ENCODE data around the gene NAV2. TPM values are rescaled to one million over a fixed set of nuclear protein-coding genes. Genes with fewer than 3 reads are reported as not detected.
A peak's percentile ranks its signal among the peaks of the same experiment; 100 is the strongest.

NAV2 gene
- total and polyA plus RNA-seq, 12 donors = 6.9 to 34.7 (median 20.2) TPM

- peak in 1 of 2 donors; percentile 22 for DNase-seq
- H3K4me1 ChIP-seq = peaks cover 5 to 79% (median 48%) of the 10 kb centered on the region in 9 donors
- ATAC-seq = peak in 5 of 8 donors; percentile 20 to 38 (median 26)
- WGBS, 2 donors = 58 to 64% methylated on average over 4 of the region's 4 CpGs
- TF ChIP-seq, protein P1, sequence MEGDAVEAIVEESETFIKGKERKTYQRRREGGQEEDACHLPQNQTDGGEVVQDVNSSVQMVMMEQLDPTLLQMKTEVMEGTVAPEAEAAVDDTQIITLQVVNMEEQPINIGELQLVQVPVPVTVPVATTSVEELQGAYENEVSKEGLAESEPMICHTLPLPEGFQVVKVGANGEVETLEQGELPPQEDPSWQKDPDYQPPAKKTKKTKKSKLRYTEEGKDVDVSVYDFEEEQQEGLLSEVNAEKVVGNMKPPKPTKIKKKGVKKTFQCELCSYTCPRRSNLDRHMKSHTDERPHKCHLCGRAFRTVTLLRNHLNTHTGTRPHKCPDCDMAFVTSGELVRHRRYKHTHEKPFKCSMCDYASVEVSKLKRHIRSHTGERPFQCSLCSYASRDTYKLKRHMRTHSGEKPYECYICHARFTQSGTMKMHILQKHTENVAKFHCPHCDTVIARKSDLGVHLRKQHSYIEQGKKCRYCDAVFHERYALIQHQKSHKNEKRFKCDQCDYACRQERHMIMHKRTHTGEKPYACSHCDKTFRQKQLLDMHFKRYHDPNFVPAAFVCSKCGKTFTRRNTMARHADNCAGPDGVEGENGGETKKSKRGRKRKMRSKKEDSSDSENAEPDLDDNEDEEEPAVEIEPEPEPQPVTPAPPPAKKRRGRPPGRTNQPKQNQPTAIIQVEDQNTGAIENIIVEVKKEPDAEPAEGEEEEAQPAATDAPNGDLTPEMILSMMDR (IDR thresholded peaks at IDR 0.05) = peak in 8 of 9 donors; percentile 22 to 58 (median 37)
- H3K27me3 ChIP-seq = no peaks in the 10 kb centered on the region
- intact Hi-C loops (cut with DNase I) = loop anchor here (2.0 to 10.0 kb wide), 8 partner anchors 25 to 665 kb away; no protein-coding TSS in a partner anchor
- no peak overlapping the region for H3K4me3 ChIP-seq
- no peak overlapping the region for H3K27ac ChIP-seq
- no peaks in the 10 kb centered on the region for H3K36me3 ChIP-seq
- H3K9me3 ChIP-seq = no peaks in the 10 kb centered on the region
These were observed 27.2 kb downstream of the NAV2 start for GRCh38 chr11:19739872-19740271.

DNA sequence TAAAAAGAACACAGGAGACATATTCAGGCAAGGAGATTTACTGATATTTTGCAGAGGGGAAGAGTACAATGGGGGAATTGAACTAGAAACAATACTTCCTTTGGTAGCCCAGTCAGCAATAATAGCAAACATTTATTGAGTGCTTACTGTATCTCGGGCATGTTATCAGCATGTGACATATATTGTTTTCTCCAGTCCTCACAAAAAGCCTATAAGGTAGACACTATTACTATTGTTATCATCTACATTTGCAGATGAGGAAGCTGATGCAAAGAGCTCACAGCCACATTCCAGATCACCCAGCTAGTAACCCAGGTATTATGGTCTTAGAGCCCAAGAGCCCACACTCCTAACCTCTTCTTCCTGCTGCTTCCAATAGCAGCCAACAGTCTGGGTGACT is 27.9 kb downstream of the NAV2 start:
- Histone ChIP-seq H3K4me1 (peaks cover 0 to 72% (median 47%) of the 10 kb centered on the region in 9 donors), H3K9me3 (no peaks in the 10 kb centered on the region), H3K4me3 (no peak overlapping the region)

GRCh38 chr11:19742588-19743292 is 30.1 kb downstream of the NAV2 start:
- intact Hi-C loops (cut with DNase I) = loop anchor here (1.0 to 10.0 kb wide), 10 partner anchors 30 to 668 kb away; partner anchors contain the start of gene NAV2 (in 1 of the 10)
- no peaks in the 10 kb centered on the region for H3K9me3 ChIP-seq
- no peak overlapping the region for H3K4me3 ChIP-seq
- peak overlapping the region in 1 of 10 donors; percentile 13 for H3K27ac ChIP-seq
- H3K27me3 ChIP-seq = no peaks in the 10 kb centered on the region
- H3K4me1 ChIP-seq = peaks cover 0 to 51% (median 27%) of the 10 kb centered on the region in 9 donors
- 27 to 34% methylated on average over 2 of the region's 2 CpGs for WGBS, 2 donors
- DNase-seq (peak; percentile 72 to 80), ATAC-seq (peak; percentile 78 to 90 (median 86))
- no peaks in the 10 kb centered on the region for H3K36me3 ChIP-seq
- TF ChIP-seq, protein P1 (IDR thresholded peaks at IDR 0.05) = peak; percentile 80 to 94 (median 91)

More for the DNA sequence above, 27.9 kb downstream of the NAV2 start:
- ATAC-seq (no peak), DNase-seq (no peak)
- Histone ChIP-seq H3K36me3 (no peaks in the 10 kb centered on the region), H3K27me3 (no peaks in the 10 kb centered on the region), H3K27ac (peak overlapping the region in 2 of 10 donors; percentile 1 to 3)
- intact Hi-C loops (cut with DNase I) = loop anchor here in 9 of 10 donors (5.0 to 10.0 kb wide), 7 partner anchors 64 to 666 kb away; no protein-coding TSS in a partner anchor
- 59 to 88% methylated on average over 1 of the region's 1 CpG for WGBS, 2 donors
- TF ChIP-seq, protein P1 (IDR thresholded peaks at IDR 0.05) = no peak

DNA sequence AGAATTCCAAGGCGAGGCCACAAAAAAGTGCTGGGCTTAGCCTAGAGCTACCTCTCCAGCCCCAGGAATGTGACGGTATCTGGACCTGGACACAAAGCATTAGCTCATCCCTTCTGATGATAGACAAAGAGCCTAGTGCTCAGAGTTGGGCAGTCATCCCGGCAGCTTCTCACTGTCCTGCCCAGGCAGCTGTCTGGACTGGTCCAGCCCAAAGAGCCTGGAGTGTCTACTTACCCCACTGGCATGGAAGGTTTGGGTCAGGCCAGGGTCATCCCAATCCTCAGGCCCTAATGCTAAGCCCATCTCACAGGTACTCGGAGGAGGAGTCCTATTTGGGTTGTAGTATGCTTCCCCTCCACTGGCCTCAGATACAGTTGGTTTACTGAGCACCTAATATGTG is 31.0 kb downstream of the NAV2 start:
- no peak for DNase-seq
- Histone ChIP-seq H3K9me3 (no peaks in the 10 kb centered on the region), H3K4me1 (peaks cover 0 to 47% (median 25%) of the 10 kb centered on the region in 9 donors), H3K27me3 (no peaks in the 10 kb centered on the region), H3K27ac (no peak overlapping the region), H3K4me3 (no peak overlapping the region), H3K36me3 (no peaks in the 10 kb centered on the region)
- 77 to 86% methylated on average over 4 of the region's 4 CpGs for WGBS, 2 donors
- TF ChIP-seq, protein P1 (IDR thresholded peaks at IDR 0.05) = no peak
- ATAC-seq = peak in 5 of 8 donors; percentile 17 to 46 (median 31)
- intact Hi-C loops (cut with DNase I) = loop anchor here (1.0 to 10.0 kb wide), 10 partner anchors 31 to 669 kb away; partner anchors contain the start of gene NAV2 (in 1 of the 10)

Data from heart right ventricle (tissue), 16 donors.